Kidney (tissue), 14 donors: ENCODE results near the gene CIART. TPM values are rescaled to one million over a fixed set of nuclear protein-coding genes. Genes with fewer than 3 reads are reported as not detected.

Experiments
- DNase-seq, 5 donors: peaks; one replicate each; pipeline ENCODE4 v3.0.0-alpha.2; 2013 to 2020
- FAIRE-seq: peaks from 2 replicates; lab custom pipeline; 2012; peaks lifted over from hg19 to GRCh38; lab: Jason Lieb, UNC
- H3K27ac ChIP-seq, 2 donors: one replicate each; pipeline ENCODE4 v1.7.0; 2013; ENCODE audit warnings: low read depth in 2 of 2, low read length in 2 of 2, inconsistent platforms in 1 of 2
- H3K27me3 ChIP-seq: one replicate; pipeline ENCODE4 v1.7.1; 2013; ENCODE audit warnings: low read length, inconsistent platforms; ENCODE audit not compliant: control insufficient read depth, insufficient read depth
- H3K36me3 ChIP-seq, 3 donors: one replicate each; pipeline versions ENCODE4 v1.7.0 to v1.7.1; 2013; ENCODE audit warnings: low read length in 3 of 3, control low read depth in 1 of 3, inconsistent platforms in 1 of 3; ENCODE audit not compliant: insufficient read depth in 3 of 3, control insufficient read depth in 2 of 3
- H3K4me1 ChIP-seq, 3 donors: one replicate each; pipeline versions ENCODE4 v1.7.0 to v1.7.1; 2013; ENCODE audit warnings: low read length in 3 of 3, inconsistent platforms in 1 of 3, low read depth in 1 of 3; ENCODE audit not compliant: control insufficient read depth in 2 of 3, insufficient read depth in 2 of 3
- H3K4me3 ChIP-seq, 3 donors: one replicate each; pipeline versions ENCODE4 v1.7.0 to v1.8.1; 2013; ENCODE audit warnings: low read length in 3 of 3, control low read depth in 1 of 3, inconsistent platforms in 1 of 3
- H3K9ac ChIP-seq, 3 donors: one replicate each; pipeline versions ENCODE4 v1.7.0 to v1.7.1; 2013; ENCODE audit warnings: low read length in 3 of 3, control low read depth in 1 of 3, inconsistent platforms in 1 of 3
- H3K9me3 ChIP-seq, 3 donors: one replicate each; pipeline versions ENCODE4 v1.7.0 to v1.7.1; 2013; ENCODE audit warnings: low read length in 3 of 3, control low read depth in 1 of 3, inconsistent platforms in 1 of 3; ENCODE audit not compliant: control insufficient read depth in 2 of 3, insufficient read depth in 1 of 3
- CTCF ChIP-seq: IDR thresholded peaks from 3 replicates; pipeline ENCODE4 v1.5.1; 2012; ENCODE audit warnings: mild to moderate bottlenecking, moderate library complexity, borderline replicate concordance; ENCODE audit not compliant: insufficient read depth; ENCODE audit errors: extremely low read depth
- intact Hi-C: fragments of 100-400 bp; cut with DNase I; formaldehyde crosslinking; loops from one replicate; pipeline ENCODE4 v1.11.1; 2022
- polyA plus RNA-seq: library from polyadenylated mRNA; stranded (reverse); fragments of 350-450 nt; fragmentation: Illumina TruSeq; extraction: RNeasy Lipid Tissue Mini Kit (QIAGEN cat#74804); gene quantifications from one replicate; pipeline ENCODE4 v1.2.3, GENCODE V29; 2014; ENCODE audit warnings: low read depth, low replicate concordance; ENCODE audit not compliant: insufficient read depth
- total RNA-seq: library from RNA; stranded (reverse); fragmentation: NEBNext Ultra II Directional; extraction: Animal tissue kit (Norgen Biotek cat#: 25700); gene quantifications from one replicate; pipeline ENCODE4 v1.2.1, GENCODE V29; 2021
- donor health status: control.
- donor health status: control.
- donor health status: control.
- donor health status: control.
- donor health status: control.
- donor health status: DM: yes; HTN: yes; CAD: no.
- donor health status: Normal renal cell carcinoma (clear cell type).

Gene CIART
- total and polyA plus RNA-seq, 2 donors from 2014 or later: 8.8 to 9.1 TPM

DNA sequence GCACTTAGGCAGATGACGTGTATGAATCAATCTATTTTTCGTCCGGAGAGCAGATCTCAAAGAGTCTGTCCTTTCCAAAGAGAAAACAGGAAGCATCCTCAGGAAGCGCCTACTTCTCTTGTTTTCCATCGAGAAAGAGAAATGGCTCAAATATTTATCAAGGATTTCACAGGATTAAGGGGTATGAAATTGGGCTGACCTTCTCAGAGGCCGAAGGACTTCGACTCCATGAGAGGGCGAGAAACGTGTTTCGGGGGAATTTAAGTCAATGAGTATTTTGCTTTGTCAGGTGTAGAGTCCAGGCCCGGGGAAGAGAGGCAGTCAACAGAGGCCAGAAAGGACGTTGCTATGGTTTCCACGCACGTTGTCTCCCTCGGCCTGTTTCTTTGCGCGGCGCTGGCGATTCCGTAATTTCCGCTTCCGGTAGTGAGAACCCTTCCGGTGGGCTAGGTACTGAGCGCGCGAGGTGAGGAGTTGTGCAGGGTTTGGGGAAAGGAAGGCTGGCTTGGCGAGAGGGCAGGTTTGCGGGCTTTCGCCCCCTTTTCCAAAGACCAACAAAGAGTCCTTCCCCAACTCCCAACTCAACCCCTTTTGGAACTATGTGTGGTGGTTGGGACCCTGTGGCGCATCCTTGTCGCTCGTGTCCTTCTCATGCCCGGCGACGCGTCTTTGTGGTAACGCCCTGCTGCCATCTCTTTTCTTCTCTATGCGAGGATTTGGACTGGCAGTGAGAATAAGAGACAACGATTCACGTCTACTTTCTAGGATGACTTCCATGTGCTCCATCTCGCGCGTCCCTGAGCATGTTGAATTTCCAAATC, 11.3 kb downstream of the CIART start, which contains the start of gene MRPS21:
TSS of gene MRPS21 (plus strand) at position 429 of the 821 bp plus-strand sequence. CDS start 506 bp downstream, outside the sequence.
- Histone ChIP-seq H3K4me3 (peak within 1 kb of the TSS; percentile 90 to 96 (median 95)), H3K27ac (peak within 1 kb of the TSS; percentile 64 to 68), H3K4me1 (peaks cover 6 to 7% (median 6%) of the 10 kb centered on the region in 3 donors), H3K9me3 (no peaks in the 10 kb centered on the region), H3K27me3 (no peaks in the 10 kb centered on the region), H3K9ac (peak within 1 kb of the TSS; percentile 80 to 95 (median 87)), H3K36me3 (peaks cover 0 to 7% (median 7%) of the 10 kb centered on the region in 3 donors)
- no peak for TF ChIP-seq CTCF
- DNase-seq (peak; percentile 95 to 99 (median 96)), FAIRE-seq (no peak)
- intact Hi-C loops: no loop called here

DNA sequence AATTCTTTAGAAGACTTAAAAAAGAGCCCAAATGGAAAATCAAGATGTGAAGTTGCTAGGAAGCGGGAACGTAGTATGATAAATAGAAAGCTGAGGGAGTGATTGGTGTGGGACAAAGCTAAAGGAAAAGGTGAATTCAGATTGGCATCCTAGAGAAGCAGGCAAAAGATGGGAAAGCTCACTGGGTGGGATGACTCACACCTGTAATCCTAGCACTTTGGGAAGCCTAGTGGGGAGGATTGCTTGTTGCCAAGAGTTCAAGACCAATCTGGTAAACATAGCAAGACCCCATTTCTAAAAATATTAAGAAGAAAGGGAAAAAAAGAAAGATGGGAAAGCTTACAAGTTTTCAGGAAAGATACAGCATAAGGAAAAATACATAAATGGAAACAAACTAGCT, 13.1 kb downstream of the CIART start:
- H3K36me3 ChIP-seq: peaks cover 0 to 7% (median 7%) of the 10 kb centered on the region in 3 donors
- DNase-seq: no peak

DNA sequence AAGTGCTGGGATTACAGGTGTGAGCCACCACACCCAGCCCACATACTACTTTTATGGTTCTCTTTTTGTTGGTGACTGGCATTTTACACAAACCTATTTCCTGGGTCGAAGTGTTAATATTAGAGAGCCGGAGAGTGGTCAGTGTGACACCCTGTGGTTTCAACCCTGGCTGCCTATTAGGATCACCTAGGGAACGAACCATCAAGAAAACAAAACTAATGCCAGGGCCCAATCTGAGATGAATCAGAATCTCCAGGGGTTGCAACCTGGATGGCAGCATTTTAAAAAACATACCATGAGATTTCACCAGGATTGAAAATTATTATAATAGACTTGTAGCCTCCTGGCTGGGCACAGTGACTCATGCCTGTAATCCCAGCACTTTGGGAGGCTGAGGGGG, 17.4 kb downstream of the CIART start:
- H3K9me3 ChIP-seq: no peaks in the 10 kb centered on the region
- H3K9ac ChIP-seq: no peak overlapping the region
- intact Hi-C loops: no loop called here
- no peak overlapping the region for H3K27ac ChIP-seq
- no peak overlapping the region for H3K4me3 ChIP-seq
- H3K4me1 ChIP-seq: no peaks in the 10 kb centered on the region
- peaks cover 3 to 25% (median 12%) of the 10 kb centered on the region in 3 donors for H3K36me3 ChIP-seq
- DNase-seq: no peak
- TF ChIP-seq CTCF: no peak
- H3K27me3 ChIP-seq: no peaks in the 10 kb centered on the region
- no peak for FAIRE-seq

More for the DNA sequence above, 13.1 kb downstream of the CIART start:
- H3K4me1 ChIP-seq: peaks cover 6 to 7% (median 6%) of the 10 kb centered on the region in 3 donors
- intact Hi-C loops: no loop called here
- TF ChIP-seq CTCF: no peak
- H3K9me3 ChIP-seq: no peaks in the 10 kb centered on the region
- H3K9ac ChIP-seq: no peak overlapping the region
- H3K27ac ChIP-seq: no peak overlapping the region
- no peak overlapping the region for H3K4me3 ChIP-seq
- no peaks in the 10 kb centered on the region for H3K27me3 ChIP-seq
- no peak for FAIRE-seq
